H1 (cell line): ENCODE data around the gene PBX2.

Source experiments
- BCL11A ChIP-seq, 2 experiments: IDR thresholded peaks; one replicate each; pipeline ENCODE4 v1.6.1; 2011; ENCODE audit warnings: low read depth in 2 of 2, low read length in 2 of 2, mild to moderate bottlenecking in 2 of 2
- CHD7 ChIP-seq: fragments of 300-600 bp; sonication (generic); IDR thresholded peaks from 2 replicates; pipeline ENCODE4 v1.7.1; 2012; ENCODE audit warnings: low read length, moderate library complexity, mild to moderate bottlenecking, inconsistent platforms; ENCODE audit not compliant: insufficient replicate concordance
- CTCF ChIP-seq, 3 experiments: IDR thresholded peaks; 1 replicate in 2 of 3; 2 replicates in 1 of 3; pipeline versions ENCODE4 v1.5.1 to v1.6.1; 2011; ENCODE audit warnings: low read length in 3 of 3, mild to moderate bottlenecking in 3 of 3, inconsistent platforms in 2 of 3, low read depth in 1 of 3, moderate library complexity in 1 of 3; ENCODE audit not compliant: insufficient read depth in 1 of 3; ENCODE audit errors: control extremely low read depth in 1 of 3
- EP300 ChIP-seq, 2 experiments: IDR thresholded peaks; 1 replicate in 1 of 2; 2 replicates in 1 of 2; pipeline ENCODE4 v1.6.1; 2011 to 2012; ENCODE audit warnings: low read depth in 2 of 2, low read length in 2 of 2, mild to moderate bottlenecking in 2 of 2, borderline replicate concordance in 1 of 2, inconsistent platforms in 1 of 2, moderate library complexity in 1 of 2
- EZH2 ChIP-seq: fragments of 200-600 bp; sonication (generic); IDR thresholded peaks from 2 replicates; pipeline ENCODE4 v1.7.1; 2012; ENCODE audit warnings: low read depth, mild to moderate bottlenecking, moderate library complexity, low read length, inconsistent platforms; ENCODE audit not compliant: severe bottlenecking
- KDM4A ChIP-seq: IDR thresholded peaks from one replicate; pipeline ENCODE4 v1.7.1; 2012; ENCODE audit warnings: low read depth, mild to moderate bottlenecking, moderate library complexity, low read length, inconsistent platforms; ENCODE audit not compliant: severe bottlenecking
- MAX ChIP-seq: IDR thresholded peaks from 2 replicates; pipeline ENCODE4 v1.6.1; 2012; ENCODE audit warnings: inconsistent platforms
- PHF8 ChIP-seq: fragments of 200-600 bp; sonication (generic); conservative IDR thresholded peaks from 2 replicates; pipeline ENCODE4 v1.7.1; 2012; ENCODE audit warnings: low read depth, mild to moderate bottlenecking, inconsistent platforms, low read length, moderate library complexity
- POLR2A ChIP-seq, 2 experiments: IDR thresholded peaks; 1 replicate in 1 of 2; 2 replicates in 1 of 2; pipeline ENCODE4 v1.6.1; 2011; ENCODE audit warnings: low read depth in 2 of 2, low read length in 2 of 2, mild to moderate bottlenecking in 2 of 2; ENCODE audit errors: control extremely low read depth in 1 of 2
- POLR2AphosphoS5 ChIP-seq: IDR thresholded peaks from 2 replicates; pipeline ENCODE4 v1.6.1; 2011; ENCODE audit warnings: low read depth, low read length
- RAD21 ChIP-seq, 2 experiments: IDR thresholded peaks in 1 of 2; conservative IDR thresholded peaks in 1 of 2; 2 replicates each; pipeline ENCODE4 v1.6.1; 2011; ENCODE audit warnings: low read depth in 2 of 2, low read length in 2 of 2, improper control_type of control experiment in 1 of 2, inconsistent platforms in 1 of 2, mild to moderate bottlenecking in 1 of 2, moderate library complexity in 1 of 2
- SIN3A ChIP-seq, 2 experiments: IDR thresholded peaks in 1 of 2; conservative IDR thresholded peaks in 1 of 2; 2 replicates each; pipeline ENCODE4 v1.6.1; 2011 to 2012; ENCODE audit warnings: low read length in 2 of 2, improper control_type of control experiment in 1 of 2, low read depth in 1 of 2, mild to moderate bottlenecking in 1 of 2
- TBP ChIP-seq: IDR thresholded peaks from 2 replicates; pipeline ENCODE4 v1.6.1; 2011; ENCODE audit warnings: low read depth, low read length, improper control_type of control experiment

GRCh38 chr6:32176476-32177182 lies 13.4 kb downstream of the PBX2 start:
- TF ChIP-seq TBP = no peak; the same call in 1 of the 2 replicates
- TF ChIP-seq MAX = no peak
- TF ChIP-seq PHF8 = no peak
- no peak for TF ChIP-seq CTCF (IDR thresholded peaks at IDR 0.05; ENCODE audit: control extremely low read depth in 1 of 3, insufficient read depth in 1 of 3, low read depth in 1 of 3, low read length in 3 of 3)
- no peak for TF ChIP-seq EZH2
- no peak for TF ChIP-seq POLR2AphosphoS5
- TF ChIP-seq CHD7 = no peak
- no peak for TF ChIP-seq EP300 (IDR thresholded peaks at IDR 0.05; ENCODE audit: borderline replicate concordance in 1 of 2, low read depth in 2 of 2, low read length in 2 of 2)
- TF ChIP-seq RAD21 (IDR thresholded peaks at IDR 0.05 in 1 of 2, conservative IDR thresholded peaks at IDR 0.05 in 1 of 2; ENCODE audit: low read depth in 2 of 2, low read length in 2 of 2) = no peak
- no peak; a peak in 1 of 3 replicates for TF ChIP-seq POLR2A (IDR thresholded peaks at IDR 0.05; ENCODE audit: control extremely low read depth in 1 of 2, low read depth in 2 of 2, low read length in 2 of 2)
- TF ChIP-seq BCL11A (IDR thresholded peaks at IDR 0.05; ENCODE audit: low read depth in 2 of 2, low read length in 2 of 2) = no peak
- TF ChIP-seq SIN3A (conservative IDR thresholded peaks at IDR 0.05 in 1 of 2, IDR thresholded peaks at IDR 0.05 in 1 of 2; ENCODE audit: low read depth in 1 of 2, low read length in 2 of 2) = no peak
- TF ChIP-seq KDM4A = no peak
